GM18508 (cell line): ENCODE data around the gene LYSMD1.

Experiments
- ATAC-seq: cut with Tn5 transposase; IDR thresholded peaks from one replicate; pipeline ENCODE4 v1.9.1; 2021; ENCODE audit warnings: moderate number of reproducible peaks; ENCODE audit not compliant: insufficient read depth, unreplicated experiment

The LYSMD1 gene

DNA sequence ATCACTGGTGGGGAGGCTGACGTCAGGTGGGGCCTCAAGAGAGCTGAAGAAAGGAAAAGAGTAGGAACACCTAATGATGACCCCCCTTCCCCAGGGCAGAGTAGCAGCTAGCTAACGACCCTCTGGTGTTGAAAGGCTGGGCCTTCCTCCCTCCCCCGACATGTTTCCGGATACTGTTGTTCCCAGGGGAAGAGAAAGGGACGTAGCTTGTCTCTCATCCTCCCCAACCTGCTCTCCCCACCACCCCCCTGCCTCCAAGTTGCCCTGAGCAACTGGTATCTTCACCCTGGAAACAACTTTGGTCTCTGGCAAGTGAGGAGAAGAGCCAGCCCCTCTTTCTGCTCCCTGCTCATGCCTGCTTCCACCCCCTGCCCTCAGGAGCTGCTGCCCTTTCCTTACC lies 21.7 kb downstream of the LYSMD1 start:
- ATAC-seq = no peak

- ATAC-seq = no peak
These were observed 22.7 kb downstream of the LYSMD1 start for GRCh38 chr1:151143057-151143435.

DNA sequence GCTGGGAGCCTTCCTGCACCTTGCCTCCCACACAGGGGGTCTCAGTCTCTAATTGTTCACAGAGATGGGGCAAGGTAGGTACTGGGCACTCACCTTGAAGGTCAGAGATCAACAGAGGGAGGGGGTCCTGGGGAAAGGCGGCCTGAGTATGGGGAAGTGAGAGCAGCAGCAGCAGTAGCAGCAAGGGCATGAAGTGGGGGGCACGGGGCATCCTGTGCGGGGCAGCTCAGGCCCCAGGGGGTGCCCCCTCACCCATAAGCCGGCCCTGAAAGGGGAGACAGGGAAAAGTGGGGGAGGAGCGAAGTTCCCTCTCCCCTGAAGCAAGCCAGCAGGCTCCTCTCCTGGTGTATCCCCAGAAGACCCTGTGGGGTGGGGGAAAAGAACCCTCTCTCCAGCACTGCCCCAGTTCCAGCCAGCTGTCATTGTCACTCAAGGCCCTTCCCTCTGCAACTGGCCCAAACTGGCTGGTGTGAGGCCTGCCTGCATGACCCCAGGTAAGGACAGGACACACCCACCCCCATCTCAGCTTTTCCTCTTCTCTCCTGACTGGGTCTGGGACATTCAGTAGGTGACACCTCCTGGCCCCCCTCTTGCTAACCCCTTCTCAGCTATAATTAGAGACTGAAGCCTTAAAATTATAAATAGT lies 23.2 kb downstream of the LYSMD1 start:
- no peak for ATAC-seq

DNA sequence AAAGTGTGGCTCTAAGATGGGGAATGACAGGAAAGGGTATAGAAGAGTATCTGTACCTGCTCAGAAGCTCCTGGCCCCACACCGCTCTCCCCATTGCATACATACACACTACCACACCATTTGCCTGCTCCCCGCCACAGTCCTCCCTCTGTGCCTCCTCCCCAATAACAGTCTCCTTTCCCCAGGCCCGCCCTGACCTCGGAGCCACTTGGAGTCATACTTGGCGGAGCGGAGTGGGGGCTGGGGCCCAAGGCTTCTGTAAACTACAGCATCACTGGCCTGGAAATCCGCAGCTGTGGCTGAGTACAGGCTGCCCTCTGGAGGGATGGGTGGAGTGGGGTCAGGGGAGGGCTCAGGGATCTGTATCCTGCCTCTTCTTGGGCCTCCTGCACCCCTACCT lies 27.9 kb downstream of the LYSMD1 start:
- no peak for ATAC-seq

- no peak for ATAC-seq
These were observed 30.0 kb downstream of the LYSMD1 start for GRCh38 chr1:151135433-151136385.

DNA sequence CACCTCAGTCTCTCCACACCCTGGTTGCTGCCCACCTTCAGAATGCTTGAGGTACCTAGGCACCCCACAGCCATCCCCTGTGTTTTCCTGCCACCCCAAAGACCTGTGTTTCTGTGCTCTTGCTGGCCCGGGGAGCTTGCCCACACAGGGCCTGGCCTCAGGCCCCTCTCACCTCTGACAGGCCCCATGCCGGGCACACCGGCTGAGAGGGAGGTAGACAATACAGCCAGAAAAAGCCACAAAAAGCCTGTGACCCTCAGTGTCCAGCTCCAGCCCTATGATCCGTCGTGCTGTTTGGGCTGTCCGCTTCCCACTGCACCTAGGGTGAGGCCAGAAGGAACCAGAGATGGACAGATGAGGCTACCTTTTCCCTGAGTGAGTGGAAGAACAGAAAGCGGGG lies 30.7 kb downstream of the LYSMD1 start:
- ATAC-seq = no peak

DNA sequence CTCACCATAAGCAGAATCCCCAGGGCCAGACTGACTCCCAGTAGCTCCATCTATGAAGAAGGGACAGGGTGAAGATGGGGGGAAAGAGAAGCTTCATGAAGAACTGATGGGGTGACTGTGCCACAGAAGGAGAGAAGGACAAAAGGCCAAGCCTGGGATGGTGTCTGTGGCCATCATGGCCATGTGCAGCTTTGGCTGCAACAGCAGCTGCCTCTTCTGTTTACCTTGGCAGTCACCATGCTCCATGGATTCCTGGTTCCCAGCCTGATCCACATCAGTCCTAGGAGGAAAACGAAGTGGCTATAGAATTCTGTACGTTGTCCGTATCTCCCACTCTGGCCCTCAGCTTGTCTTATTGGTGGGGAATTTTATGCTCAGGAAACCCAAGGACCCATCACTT lies 31.3 kb downstream of the LYSMD1 start:
- ATAC-seq = no peak

- ATAC-seq = no peak
These were observed 32.5 kb downstream of the LYSMD1 start for GRCh38 chr1:151133018-151133806.

DNA sequence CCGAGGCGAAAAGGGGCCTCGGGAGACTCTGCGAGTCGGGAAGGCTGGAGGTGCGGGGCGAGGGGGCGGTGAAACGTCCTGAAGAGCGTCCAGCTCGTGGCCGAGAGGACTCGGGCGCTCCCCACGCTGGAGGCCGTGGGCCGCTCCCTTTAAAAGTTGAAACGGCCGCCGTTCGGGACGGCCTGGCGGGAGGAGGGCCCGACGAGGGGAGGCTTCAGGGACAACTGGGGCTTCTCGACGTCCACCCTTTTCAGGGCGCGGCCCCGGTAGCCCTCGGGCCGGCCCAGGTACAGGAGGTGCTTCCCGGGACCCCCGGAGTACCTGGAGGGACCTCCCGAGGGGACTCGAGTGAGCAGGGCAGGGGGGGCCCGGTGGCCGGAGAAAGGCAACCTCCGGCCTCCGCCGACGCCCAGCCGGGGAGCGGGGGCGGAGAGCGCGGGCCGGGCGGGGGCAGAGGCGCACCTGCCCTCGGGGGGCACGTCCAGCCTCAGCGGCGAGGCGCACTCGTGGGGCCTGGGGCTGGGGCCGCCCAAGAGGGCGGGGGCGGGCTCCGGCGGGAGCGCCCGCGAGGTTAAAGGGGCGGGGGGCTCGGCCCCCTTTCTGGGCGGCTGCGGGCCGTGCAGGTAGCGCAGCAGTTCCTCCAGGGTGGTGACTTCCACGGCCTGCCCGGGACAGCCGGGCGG lies 33.2 kb downstream of the LYSMD1 start:
- ATAC-seq = no peak

GRCh38 chr1:151131701-151132334 lies 33.9 kb downstream of the LYSMD1 start:
- no peak for ATAC-seq

- no peak for ATAC-seq
These were observed 34.6 kb downstream of the LYSMD1 start for GRCh38 chr1:151130987-151131586.

DNA sequence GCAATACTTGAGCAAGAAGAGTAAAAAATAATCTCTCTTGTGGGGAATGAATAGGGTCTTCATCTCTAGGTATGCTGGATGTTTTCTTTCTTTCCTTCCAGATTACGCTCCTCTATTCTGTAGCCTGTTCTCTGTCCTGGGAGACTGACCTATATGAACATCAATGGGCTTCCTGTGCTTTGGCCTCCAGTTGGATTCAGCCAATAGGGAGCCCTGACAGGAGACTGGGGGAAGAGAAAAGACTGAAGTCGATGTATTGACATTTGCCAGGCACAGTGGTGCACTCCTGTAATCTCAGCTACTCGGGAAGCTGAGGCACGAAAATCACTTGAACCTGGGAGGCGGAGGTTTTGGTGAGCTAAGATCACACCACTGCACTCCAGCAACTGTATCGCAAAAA lies 36.9 kb downstream of the LYSMD1 start:
- ATAC-seq = no peak

DNA sequence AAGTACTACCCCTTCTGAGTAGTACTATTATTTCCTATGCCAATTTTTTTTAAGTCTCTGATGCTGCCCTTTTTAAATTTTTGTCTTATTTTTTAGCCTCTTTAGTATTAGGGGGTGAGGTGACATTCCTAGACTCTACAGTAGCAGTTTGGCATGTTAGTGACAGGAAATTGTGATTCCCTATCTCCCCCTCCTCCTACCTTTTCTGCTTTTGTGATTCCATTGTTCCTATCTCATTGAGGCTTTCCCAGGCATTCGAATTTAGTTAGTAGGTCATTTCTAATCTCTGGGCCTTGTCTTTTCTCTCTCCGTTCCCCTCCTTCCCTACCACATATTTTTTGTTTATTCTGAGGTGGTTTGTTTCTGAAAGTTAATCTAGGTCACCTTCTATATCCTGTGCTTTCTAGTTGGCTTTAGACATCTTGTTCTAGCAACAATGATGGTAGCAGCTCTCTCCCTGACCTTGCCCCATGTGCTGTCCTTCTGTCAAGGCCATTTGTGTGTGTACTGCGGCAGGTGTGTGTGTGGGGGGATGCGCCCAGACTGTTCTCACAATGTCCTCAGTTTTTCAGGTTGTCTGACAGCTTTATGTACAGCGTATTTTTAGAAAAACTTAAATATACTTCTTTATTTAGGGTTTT lies 40.8 kb downstream of the LYSMD1 start:
- ATAC-seq = no peak

- no peak for ATAC-seq
These were observed 51.8 kb downstream of the LYSMD1 start for GRCh38 chr1:151113877-151114276.
